GM19372 (cell line): ENCODE results near the gene CPXM2.
"Not testable (repeated sequence)": the region's sequence is repeated elsewhere in the genome, so short reads cannot be mapped to it uniquely, and the experiment has no call there.

ENCODE experiments used
- ATAC-seq: cut with Tn5 transposase; IDR thresholded peaks from one replicate; pipeline ENCODE4 v1.9.1; 2021; ENCODE audit warnings: mild to moderate bottlenecking, low read depth, moderate library complexity; ENCODE audit not compliant: unreplicated experiment

The CPXM2 gene

DNA sequence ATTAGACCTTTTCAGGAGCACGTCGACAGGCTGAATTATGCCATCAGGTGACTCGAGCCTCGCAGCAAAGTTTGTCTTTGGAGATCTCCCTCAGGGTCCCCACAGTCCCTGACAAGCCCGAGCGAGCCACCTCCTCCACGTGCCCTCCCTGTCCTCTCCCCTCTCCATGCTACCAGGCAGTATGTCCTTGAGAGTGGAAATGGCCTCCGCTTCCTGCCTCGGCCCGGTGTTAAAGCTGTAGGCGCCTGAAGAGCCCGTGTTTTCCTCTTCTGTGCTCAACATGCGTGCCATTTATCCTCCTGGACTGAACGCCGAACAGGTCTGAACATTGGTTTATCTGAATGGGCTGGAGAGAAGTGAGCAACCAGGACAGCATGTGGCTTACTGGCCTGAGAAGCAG lies 142.9 kb downstream of the CPXM2 start:
- ATAC-seq, result no peak

DNA sequence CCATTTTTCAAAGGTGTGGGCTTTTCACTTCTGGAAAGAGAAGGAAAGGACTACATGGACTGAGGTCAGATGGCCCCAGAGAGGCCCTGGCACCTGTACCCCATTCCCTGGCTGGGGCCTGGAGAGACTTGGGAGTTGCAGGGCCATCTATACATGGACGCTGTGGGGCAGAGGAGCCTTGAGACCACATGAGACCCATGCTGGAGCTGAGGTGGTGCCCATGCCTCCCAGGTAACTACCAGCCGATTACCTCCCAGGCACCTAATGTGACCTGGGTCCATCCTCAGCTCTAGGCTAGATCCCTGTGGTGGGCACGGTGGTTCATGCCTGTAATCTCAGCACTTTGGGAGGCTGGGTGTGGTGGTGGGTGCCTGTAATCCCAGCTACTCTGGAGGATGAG lies 144.2 kb downstream of the CPXM2 start:
- ATAC-seq, result no peak

DNA sequence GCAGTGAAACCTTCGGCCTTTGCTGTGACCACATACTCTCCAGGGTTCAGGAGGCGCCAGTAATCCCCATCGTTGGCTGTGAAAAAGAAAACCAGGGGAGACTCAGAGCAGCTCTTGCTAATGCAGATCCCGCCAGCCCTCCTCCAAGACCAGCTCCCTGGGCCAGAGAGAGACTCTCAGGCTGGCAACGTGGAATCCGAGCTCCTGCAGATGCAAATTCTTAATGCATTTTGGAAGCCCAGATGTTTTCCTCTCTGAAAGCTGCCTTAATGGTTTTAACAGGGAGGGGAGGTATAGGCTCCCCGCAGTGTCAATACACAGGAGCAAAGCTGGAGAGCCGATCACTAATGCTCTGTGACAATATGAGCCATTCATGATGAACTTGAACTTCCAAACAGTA lies 144.7 kb downstream of the CPXM2 start:
- no peak for ATAC-seq

DNA sequence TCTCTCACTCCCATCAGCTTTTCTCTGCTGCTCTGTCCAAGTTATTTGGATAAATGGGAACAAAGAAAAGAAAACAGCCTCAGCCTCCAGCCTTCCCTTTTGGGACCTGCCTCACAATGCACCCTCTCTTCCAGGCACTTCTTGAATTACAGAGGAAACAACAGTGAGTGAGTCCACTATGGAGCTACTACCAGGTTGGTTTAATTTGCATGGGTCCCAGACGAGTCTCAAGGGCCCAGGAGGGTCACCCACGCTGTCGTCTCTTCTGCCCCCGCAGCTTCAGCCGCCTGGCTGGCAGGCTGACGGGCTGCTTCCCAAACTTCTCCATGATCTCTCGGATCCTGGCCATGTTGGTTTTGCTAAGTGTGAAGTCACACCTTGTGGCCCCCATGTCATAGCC lies 145.1 kb downstream of the CPXM2 start:
- ATAC-seq, result no peak

DNA sequence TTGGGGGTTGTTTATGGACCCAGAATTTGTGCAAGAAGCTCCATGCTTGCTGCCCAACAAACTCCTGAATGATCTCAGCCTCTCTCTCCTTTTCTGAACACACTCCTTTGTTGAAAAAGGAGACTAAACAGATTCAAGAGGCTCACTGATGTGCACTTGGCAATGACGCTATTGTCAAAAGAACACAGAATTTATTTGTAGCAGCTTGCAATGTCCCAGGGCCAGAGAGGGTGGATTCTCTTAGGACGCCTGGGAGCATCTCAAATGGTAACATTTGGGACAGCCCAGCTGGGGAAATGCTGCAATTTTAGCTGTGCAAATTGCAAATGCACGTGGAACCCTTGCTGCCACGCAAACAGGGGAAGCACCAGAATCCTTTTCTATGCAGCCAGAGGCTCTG lies 145.5 kb downstream of the CPXM2 start:
- ATAC-seq, result no peak

DNA sequence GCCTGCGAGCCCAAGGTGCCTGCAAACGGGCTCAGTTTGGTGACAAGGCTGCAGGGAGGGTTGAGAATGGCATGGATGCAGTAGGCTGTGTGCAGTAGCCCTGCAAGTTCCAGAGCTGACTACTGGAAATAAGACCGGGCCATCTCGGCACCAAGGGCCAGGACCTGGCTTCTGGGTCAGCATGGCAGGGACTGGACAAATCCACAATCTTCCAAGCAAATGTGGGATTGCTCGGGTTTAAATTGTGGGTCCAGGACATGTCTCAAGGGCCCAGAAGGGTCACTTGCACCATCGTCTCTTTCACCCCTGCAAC lies 147.4 kb downstream of the CPXM2 start:
- no peak for ATAC-seq

DNA sequence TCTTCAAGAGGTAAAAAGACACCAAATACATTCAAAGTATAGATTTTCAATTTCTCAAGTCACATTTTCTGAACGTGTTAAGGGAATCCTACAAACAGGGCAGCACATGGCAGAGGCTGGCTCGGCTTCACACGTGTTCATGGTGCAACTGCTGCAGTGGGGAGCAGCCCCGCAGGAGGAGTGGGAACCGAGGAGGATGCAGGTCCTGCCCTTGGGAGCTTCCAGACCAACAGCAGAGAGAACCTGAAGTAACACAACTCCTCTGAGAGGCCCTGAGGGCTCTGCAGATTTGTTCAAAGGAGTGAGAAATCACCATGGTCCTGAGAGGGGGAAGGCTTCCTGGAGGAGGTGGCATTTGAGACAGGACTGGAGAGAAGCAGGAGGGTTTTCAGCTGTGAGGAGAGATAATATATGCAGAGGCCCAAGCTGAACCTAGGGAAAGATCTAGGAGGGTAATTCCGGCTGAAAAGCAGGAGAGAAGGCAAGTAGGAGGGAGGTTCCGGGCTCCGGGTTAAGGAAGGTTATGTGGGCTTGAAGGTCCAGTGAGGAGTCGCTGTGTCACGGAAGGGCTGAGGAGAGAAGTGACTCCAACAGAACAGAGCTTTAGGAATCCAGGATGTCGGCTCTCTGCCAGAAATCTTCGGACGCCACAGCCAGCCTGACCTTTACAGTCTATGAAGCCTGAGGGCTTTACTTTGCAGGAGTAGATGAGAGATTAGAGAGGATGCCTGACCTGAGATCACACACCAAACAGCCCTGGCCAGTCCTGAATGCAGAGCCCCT lies 148.0 kb downstream of the CPXM2 start:
- no peak for ATAC-seq

DNA sequence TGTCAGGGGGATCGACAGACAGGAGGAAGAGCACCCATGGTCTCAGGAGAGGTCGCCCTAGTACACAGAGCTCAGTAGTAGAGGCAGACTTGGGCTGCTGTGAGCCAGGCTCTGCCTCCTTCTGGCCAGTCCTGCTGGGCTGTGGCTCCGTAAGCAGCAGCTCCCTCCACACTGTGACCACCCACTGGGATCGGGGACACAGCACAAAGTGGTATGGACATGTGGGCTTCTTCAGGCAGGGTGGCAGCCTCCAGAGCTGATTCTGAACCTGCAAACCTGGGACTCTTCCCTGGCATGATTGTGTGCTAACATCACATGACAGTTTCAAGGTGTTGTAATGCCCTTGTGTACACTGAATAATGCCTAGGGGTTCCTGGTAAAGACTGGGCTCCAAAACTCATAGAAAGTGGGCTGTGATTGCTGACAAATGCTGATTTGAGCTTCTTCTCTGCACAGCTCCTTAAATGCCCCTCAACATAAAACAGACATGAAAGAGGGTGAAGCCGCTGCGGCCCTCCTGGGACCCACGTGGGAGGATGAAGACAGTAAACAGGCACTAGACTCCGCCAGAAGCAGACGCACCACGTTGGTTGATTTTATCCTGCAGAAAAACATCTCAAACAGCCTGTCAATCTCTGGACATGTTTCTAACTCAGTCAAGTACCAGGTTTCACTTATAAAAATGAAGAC lies 148.7 kb downstream of the CPXM2 start:
- ATAC-seq, result no peak

DNA sequence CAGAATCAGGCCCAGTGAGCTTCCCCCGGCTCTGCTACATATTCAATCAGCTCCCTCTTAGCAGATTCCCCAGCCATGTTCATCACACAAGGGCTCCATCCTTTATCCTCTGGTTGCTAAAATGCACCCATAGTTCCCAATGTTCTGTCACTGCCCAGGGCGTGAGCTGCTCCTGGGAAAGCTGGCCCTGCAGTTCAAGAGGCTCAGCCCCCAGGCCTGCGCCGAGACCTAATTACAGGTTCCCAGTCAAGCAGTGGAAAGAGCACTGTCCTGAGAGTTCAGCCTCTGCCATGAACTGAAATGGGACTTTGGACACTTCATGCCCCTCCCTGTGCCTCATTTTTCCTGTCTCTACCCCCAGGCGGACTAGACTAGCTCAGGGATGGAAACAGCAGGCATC lies 149.9 kb downstream of the CPXM2 start:
- ATAC-seq, result no peak

DNA sequence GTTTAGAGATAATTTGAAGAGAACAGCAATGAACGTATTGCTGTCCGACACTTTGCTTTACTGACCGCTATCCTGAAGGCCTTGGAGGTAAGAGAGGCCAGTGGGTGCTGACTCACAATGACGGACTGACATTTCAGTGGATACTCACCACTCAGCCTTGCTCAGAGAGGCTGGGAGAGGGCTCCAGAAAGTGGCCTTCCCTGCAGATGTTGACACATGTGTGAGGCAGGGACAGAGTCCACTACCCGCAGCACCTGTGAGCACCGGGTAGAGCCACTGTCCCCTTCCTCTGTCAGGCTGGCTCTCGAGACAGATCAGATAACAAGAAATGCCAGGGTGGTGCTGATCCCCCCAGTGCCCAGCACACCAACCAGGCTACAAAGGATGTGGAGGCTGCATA lies 150.5 kb downstream of the CPXM2 start:
- no peak for ATAC-seq

DNA sequence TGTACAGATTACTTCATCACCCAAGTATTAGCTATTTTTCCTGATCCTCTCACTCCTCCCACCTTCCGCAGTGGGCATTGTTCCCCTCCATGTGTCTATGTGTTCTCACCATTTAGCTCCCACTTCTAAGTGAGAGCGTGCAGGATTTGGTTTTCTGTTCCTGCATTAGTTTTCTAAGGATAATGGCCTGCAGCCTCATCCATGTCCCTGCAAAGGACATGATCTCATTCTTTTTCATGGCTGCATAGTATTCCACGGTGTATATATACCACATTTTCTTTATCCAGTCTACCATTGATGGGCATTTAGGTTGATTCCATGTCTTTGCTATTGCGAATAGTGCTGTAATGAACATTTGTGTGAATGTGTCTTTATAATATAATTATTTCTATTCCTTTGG lies 154.7 kb downstream of the CPXM2 start:
- ATAC-seq, result not testable (repeated sequence)

DNA sequence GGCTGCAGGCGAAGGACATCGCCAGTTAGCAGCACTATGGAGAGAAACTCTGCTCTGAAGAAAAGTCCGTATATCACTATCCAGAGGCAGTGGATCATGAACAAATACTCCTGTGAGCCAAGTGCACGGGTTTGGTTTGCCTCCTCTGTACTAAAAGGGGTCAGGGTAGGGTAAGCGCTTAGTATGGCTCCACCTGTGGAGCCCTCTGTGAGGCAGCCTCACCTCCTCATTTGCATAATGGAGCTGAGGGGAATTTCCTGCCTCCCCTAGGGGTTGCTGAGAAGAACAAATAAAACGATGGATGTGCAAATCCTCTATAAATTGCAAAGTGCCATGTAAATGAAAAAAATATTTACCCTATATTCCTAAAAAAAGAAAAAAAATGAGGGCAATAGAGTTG lies 162.1 kb downstream of the CPXM2 start:
- ATAC-seq, result no peak

DNA sequence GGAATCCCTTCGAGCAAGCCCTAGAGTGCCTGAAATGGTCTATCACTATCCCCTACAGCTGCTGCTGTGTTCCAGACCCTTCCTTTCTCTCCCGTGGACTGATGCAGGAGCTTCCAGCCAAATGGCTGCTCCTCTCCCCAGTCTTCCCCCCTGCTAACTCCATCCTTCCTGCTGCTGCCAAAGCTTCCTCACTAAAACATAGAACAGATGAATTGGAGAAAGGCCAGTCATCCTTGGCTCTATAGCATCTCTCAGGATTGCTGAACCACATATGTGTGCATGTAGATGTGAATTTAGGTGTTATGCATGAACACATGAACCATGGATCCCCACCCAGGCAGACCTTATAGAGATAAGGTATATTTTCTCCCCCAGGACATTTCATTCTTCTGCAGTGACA lies 164.8 kb downstream of the CPXM2 start:
- no peak for ATAC-seq

DNA sequence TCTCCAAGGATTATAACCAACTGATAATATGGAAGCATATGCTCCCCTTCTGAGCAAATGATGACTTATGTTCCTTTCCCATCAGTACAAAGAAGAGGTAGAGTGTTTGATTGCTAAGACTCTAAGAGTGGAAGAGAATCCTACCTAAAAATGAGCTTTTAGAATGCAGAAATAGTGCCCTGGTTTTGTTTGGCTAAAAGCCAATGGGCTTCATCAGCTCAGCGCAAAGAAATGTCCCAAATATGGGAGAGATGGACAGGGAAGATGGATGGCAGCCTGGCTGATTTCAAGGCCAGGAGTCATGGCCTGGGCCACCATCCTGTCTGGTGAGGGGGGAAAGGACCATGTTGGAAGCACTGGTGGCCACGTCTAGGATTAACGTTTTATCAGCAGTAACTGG lies 165.2 kb downstream of the CPXM2 start:
- ATAC-seq, result no peak

DNA sequence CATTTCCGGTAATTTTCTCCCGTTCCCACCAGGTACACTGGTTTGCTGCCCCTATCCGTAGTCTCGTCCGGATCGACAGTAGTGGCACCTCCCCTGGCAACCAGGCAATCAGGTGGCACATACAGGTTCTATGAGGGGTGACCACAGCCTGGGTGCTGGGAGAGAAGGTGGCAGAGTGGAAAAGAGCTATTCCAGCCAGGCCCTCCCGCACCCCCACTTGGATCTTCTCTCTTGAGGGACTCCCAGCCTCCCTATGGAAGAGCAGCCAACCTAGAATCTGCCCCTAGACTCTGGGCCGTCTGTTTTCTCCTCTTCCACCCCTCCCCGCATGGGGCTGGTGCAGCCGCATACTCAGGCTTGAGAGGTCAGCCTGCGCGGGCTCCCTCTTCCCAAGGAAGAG lies 166.9 kb downstream of the CPXM2 start:
- ATAC-seq, result no peak

DNA sequence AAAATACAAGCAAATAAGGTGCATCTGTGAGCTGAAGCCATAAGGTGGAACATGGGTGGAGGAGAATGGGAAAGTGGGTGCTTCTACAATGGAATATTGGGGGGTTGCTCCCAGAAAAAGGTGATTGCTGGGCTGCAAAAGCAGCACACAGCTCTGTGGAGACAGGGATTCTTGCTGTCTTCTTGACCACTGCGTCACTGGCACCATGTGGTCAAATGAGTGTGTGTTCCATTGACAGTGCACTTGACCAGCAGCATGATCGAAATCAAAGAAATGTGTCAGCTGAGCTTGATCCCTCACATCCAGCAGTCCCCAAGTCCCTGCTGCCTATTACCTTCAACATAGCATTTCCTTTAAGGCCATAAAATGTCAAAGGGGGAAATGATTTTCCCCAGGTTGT lies 169.3 kb downstream of the CPXM2 start:
- no peak for ATAC-seq

DNA sequence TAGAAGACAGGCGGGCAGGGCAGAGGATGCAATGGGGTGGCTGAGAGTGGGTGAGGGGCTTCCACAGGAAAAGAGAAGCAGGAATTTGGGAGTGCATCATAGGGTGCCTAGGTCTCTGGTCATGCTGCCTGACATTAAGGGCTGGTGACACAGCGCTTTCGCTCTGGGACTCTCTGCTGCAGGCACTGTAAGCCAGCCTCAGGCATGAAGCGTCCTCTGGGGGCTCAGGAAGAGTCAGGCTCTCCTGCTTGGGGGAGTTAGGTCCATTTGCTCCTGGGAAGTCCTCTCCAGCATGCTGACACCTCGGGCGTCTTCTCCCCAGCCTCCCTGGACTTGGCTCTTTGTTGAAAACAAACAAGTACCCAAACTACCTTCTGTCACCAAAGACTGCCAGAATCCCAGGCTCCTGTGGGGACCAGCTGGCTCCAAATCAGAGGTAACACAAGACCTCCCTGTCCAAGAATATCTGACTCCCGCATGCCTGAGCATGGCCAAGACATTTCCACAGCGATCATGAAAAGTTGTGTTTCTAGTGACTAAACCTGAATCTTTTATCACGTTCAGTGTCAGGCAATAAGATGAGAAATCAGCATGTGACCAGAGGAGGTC lies 170.1 kb downstream of the CPXM2 start:
- no peak for ATAC-seq

DNA sequence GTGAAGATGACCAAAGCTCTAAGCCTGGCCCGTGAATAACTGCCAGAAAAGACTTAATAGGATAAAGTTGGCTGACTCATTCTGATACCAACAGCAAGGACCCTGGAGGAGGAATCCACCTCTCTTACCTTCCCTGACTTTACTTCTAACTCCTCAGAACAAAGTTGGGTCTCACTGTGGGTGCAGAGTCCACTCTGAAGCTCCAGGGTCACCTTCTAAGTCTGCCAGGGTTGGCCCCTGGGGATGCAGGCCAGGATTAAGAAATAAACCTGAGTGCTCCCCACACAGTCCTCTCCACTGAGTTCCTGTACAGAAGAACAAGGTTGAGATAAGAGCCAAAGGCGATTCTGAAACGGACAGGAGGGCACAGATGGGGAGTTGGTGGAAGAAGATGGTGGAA lies 171.1 kb downstream of the CPXM2 start:
- no peak for ATAC-seq

DNA sequence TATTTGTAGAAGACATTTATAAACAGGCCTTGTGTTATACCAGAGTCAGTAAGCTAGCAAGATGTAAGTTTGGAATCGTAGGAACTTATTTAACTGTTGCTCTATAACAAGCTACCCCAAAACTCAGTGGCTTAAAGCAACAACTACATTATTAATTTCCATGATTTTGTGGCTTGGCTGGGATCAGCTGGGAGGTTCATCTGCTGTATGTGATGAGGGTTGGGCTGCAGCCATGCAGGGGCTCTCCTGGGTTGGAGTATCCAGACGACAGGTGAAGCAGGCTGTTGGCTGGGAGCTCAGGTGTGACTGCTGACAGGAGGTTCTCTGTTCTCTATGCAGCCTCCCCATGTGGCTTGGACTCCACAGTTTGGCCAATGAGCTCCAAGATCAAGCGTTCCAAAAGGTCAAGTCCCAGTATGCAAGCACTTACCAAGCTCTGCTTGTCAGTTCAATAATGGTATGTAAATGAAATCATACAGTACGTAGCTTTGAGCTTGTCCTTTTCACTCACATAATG lies 173.0 kb downstream of the CPXM2 start:
- ATAC-seq, result no peak

DNA sequence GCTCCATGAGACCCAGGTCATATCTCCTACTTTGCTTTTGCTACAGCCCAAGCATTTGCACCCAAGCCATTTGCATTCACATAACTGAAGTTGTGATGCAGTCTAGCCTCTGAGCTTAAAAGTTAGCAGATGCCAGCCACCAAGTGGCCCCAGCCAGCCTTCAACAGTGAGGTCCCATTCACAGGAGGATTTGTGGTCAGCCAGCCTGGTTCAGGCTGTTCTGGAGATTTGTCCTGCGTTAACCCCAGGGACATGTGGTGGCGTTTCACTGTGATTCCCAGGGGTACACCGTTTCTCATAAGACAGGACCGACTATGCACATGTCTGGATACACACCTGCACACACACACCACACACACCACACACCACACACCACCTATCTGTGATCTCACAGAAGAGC lies 174.3 kb downstream of the CPXM2 start:
- ATAC-seq, result no peak

DNA sequence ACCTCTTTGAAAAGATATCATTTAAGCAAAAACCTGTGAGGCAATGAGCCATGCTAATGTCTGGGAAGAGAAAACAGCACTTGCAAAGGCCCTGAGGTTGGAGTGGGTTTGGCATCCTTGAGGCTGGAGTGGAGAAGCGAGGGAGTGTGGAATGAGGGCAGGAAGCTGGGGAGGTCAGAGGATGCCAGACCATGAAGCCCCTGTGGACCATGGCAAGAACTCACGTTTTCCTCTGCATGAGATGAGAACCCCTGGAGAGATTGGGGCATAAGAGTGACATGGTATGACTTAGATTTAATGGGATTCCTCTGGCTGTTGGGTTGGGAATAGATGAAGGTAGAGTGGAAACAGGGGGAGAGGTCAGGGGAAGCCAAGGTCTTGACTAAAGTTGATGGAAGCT lies 176.1 kb downstream of the CPXM2 start:
- no peak for ATAC-seq

DNA sequence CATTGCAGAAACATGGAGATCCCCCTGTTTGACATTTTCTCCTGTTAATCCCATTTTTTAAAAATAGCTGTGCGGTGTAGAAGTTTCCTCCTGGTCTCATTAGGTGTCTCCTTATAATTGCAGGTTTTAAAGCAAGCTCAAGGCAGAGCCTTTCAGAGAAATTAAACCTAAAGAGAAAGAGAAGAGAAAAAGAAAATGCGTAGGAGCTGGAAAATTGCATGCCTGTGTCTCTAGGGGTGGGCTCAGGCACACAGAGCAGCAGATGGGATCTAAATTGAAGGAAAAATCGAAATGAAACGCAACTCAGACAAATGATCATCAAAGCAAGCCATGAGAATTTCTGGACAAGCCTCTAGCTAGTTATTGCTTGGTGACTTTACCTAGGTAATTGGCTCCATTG lies 185.4 kb downstream of the CPXM2 start:
- ATAC-seq, result no peak
